HG02571 (cell line): ENCODE results near the gene OR2J3.
"Not testable (repeated sequence)": the region's sequence is repeated elsewhere in the genome, so short reads cannot be mapped to it uniquely, and the experiment has no call there.

Experiments
- ATAC-seq: cut with Tn5 transposase; IDR thresholded peaks from one replicate; pipeline ENCODE4 v1.9.1; 2021; ENCODE audit warnings: mild to moderate bottlenecking, moderate library complexity; ENCODE audit not compliant: unreplicated experiment

Gene OR2J3

GRCh38 chr6:29107758-29108157 is at the start of gene OR2J3:
TSS of gene OR2J3 (plus strand) at chr6:29108058. CDS start at chr6:29111891, 3,833 bp downstream.
- no peak for ATAC-seq

GRCh38 chr6:29071831-29072723 is 35.8 kb upstream of the OR2J3 start:
- ATAC-seq = no peak

- no peak for ATAC-seq
Observed at GRCh38 chr6:29079203-29079602, 28.7 kb upstream of the OR2J3 start.

- ATAC-seq = no peak
Observed at GRCh38 chr6:29081312-29081711, 26.5 kb upstream of the OR2J3 start.

GRCh38 chr6:29082457-29082856 is 25.4 kb upstream of the OR2J3 start:
- no peak for ATAC-seq

GRCh38 chr6:29087213-29087612 is 20.6 kb upstream of the OR2J3 start, which contains the start of gene OR2B3:
TSS of gene OR2B3 (minus strand) at chr6:29087313. CDS start at chr6:29087248, 65 bp downstream.
- ATAC-seq = no peak

GRCh38 chr6:29092957-29093356 is 14.9 kb upstream of the OR2J3 start:
- ATAC-seq = no peak

DNA sequence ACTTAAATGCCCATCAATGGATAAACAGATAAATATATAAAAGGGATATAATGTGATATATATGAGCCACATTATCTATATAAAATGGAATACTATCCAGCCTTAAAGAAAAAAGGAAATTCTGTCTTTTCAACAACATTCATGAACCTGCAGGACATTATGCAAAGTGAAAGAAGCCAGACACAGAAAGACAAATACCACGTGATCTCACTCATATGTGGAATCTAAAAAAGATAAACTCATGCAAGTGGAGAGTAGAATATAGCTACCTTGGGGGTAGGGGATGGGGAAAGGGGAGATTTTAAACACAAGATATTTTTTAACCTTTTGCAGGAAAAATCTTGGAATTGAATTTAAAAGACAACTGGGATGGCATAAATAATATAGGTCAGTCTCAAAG is 10.1 kb upstream of the OR2J3 start:
- no peak for ATAC-seq

- ATAC-seq = no peak
Observed at GRCh38 chr6:29099190-29099589, 8.7 kb upstream of the OR2J3 start, which contains the start of gene OR2J1. TSS of gene OR2J1 (plus strand) at chr6:29099490. CDS start at chr6:29100943, 1,453 bp downstream.

DNA sequence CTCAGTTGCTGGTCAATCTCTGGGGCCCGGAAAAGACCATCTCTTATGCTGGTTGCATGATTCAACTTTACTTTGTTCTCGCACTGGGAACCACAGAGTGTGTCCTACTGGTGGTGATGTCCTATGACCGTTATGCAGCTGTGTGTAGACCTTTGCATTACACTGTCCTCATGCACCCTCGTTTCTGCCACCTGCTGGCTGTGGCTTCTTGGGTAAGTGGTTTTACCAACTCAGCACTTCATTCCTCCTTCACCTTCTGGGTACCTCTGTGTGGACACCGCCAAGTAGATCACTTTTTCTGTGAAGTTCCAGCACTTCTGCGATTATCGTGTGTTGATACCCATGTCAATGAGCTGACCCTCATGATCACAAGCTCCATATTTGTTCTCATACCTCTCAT is 4.3 kb downstream of the OR2J3 start:
- ATAC-seq = no peak

GRCh38 chr6:29114964-29115363 is 7.1 kb downstream of the OR2J3 start:
- not testable (repeated sequence) for ATAC-seq

- no peak for ATAC-seq
Observed at GRCh38 chr6:29129326-29130012, 21.6 kb downstream of the OR2J3 start.

DNA sequence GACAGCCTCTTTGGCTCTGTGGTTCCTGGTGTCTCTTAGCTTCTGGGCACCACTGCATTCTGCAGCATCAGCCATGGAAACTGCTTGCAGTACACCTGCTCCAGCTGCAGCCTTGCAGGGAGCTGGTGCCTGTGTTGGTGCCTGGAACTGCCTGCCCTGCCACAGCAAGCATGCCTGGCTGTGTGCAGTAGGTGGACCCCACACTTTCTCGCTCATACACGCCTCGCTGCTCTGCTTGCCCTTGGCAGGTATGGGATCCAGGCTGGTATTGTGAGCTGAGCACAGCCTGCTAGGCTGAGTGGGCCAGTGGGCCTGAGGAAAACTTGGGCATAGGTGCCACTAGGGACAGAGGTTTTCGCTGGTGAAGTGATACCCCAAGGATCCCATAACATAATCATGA is 22.8 kb downstream of the OR2J3 start:
- no peak for ATAC-seq

DNA sequence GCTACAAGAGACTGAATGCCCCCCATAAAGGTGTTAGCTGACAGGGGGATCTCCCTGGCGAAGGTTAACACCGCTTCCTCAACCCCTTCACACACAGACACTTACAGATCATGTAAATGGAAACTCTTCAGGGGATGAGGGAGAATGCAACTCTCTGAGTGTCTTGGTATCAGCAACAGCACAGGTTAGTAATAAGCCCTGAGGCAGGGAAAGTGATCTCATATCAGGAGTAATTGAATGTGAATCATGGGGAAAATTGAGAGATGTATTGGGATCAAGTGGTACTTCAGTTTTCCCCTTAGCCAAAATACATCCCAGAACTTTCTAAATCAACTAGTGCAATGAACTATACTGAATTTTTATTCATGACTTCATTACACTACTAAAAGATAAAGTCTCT is 23.8 kb downstream of the OR2J3 start:
- ATAC-seq = no peak

GRCh38 chr6:29137724-29138123 is 29.9 kb downstream of the OR2J3 start:
- ATAC-seq = no peak

DNA sequence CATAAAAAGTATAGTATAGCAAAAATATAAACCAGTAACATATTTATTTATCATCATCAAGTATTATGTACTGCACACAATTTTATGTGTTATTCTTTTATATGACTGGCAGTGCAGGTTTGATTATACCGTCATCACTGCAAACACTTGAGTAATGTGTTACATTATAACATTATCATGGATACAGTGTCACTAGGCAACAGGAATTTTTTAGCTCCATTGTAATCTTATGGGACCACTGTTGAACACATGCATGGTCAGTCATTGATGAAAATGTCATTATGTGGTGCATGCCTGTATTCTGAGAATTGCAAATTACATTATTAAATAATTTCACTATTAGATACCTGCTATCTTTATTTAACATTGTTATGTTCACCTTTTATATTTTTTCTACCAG is 33.7 kb downstream of the OR2J3 start:
- ATAC-seq = no peak

DNA sequence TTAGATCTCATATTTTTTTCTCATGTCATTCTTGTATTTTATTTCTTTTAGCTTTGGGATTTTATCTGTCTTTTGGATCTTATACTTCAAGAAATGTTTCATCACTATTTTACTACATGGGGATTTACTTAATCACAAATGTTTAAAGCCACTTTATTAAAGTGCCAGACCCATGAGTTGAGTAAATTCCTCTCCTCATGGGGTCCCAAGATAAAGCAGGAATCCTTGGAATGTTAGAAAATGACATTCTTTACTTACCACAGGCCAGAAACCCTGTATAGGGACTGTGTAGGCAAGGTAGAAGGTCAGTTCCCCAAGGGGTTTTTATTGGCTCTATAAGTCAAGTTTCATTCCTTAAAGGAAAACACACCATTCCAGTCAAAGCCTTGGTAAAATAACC is 34.5 kb downstream of the OR2J3 start:
- no peak for ATAC-seq

GRCh38 chr6:29146179-29146578 is 38.3 kb downstream of the OR2J3 start:
- no peak for ATAC-seq

GRCh38 chr6:29147074-29147473 is 39.2 kb downstream of the OR2J3 start:
- ATAC-seq = no peak

DNA sequence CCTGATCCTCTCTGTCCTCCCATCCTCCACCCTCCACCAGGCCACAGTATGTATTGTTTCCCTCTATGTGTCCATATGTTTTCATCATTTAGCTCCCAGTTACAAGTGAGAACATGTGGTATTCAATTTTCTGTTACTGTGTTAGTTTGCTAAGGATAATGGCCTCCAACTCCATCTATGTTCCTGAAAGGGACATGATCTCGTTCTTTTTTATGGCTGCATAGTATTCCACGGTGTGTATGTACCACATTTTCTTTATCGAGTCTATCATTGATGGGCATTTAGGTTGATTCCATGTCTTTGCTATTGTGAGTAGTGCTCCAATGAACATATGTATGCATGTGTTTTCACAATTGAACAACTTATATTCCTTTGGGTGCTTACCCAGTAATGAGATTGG is 41.6 kb downstream of the OR2J3 start:
- not testable (repeated sequence) for ATAC-seq

GRCh38 chr6:29153083-29153482 is 45.2 kb downstream of the OR2J3 start:
- ATAC-seq = no peak

GRCh38 chr6:29155182-29155581 is 47.3 kb downstream of the OR2J3 start:
- ATAC-seq = not testable (repeated sequence)
